Psoas muscle (tissue), 8 donors: ENCODE measurements around the gene PTPN18. TPM values are rescaled to one million over a fixed set of nuclear protein-coding genes. Genes with fewer than 3 reads are reported as not detected.
A peak's percentile ranks its signal among the peaks of the same experiment; 100 is the strongest.

Experiments used
- ATAC-seq, 4 donors: fragments of 200-7000 bp; cut with Tn5 transposase; one replicate each; pipeline ENCODE4 v1.9.1; 2020; ENCODE audit warnings: moderate library complexity in 3 of 4, mild to moderate bottlenecking in 2 of 4
- DNase-seq, 2 donors: peaks; one replicate each; pipeline ENCODE4 v3.0.0-alpha.2; 2020
- H3K27ac ChIP-seq: fragments of 200-600 bp; one replicate; pipeline ENCODE4 v1.8.0; 2022
- H3K27me3 ChIP-seq, 3 donors: fragments of 200-600 bp in 1 of 3; one replicate each; pipeline versions ENCODE4 v1.6.1 to v1.8.0; 2013 to 2022; ENCODE audit warnings: low read length in 2 of 3, mild to moderate bottlenecking in 2 of 3, moderate library complexity in 1 of 3; ENCODE audit not compliant: insufficient read depth in 3 of 3
- H3K36me3 ChIP-seq, 2 donors: fragments of 200-600 bp in 1 of 2; one replicate each; pipeline versions ENCODE4 v1.6.1 to v1.8.0; 2013 to 2022; ENCODE audit warnings: low read depth in 1 of 2, mild to moderate bottlenecking in 1 of 2, moderate library complexity in 1 of 2; ENCODE audit not compliant: insufficient read depth in 1 of 2
- H3K4me1 ChIP-seq: fragments of 200-600 bp; one replicate; pipeline ENCODE4 v1.8.0; 2022
- H3K4me3 ChIP-seq: fragments of 200-600 bp; one replicate; pipeline ENCODE4 v1.8.0; 2022; ENCODE audit warnings: mild to moderate bottlenecking
- H3K9me3 ChIP-seq: fragments of 200-600 bp; one replicate; pipeline ENCODE4 v1.8.0; 2022
- CTCF ChIP-seq: fragments of 200-600 bp; IDR thresholded peaks from one replicate; pipeline ENCODE4 v1.8.0; 2022; ENCODE audit warnings: antibody characterized with exemption
- WGBS, 3 donors: extraction: QIAGEN DNeasy Blood & Tissue Kit; methylation state at CpG; one replicate each; pipeline versions ENCODE4 v1.1.6 to v1.1.7; 2013; 5-methylcytosine and 5-hydroxymethylcytosine counted together
- intact Hi-C, 2 donors: fragments of 100-400 bp; cut with DNase I; formaldehyde crosslinking; loops; one replicate each; pipeline versions ENCODE4 v1.11.0 to v1.14.2; 2022
- long read RNA-seq, 2 donors: library from polyadenylated mRNA; unstranded; transcript quantifications; one replicate each; pipeline ENCODE4 v2.0.0, GENCODE V29; 2021
- polyA plus RNA-seq, 3 donors: library from polyadenylated mRNA; stranded (reverse); fragments of 200-250 nt; gene quantifications; one replicate each; pipeline ENCODE4 v1.2.3, GENCODE V29; 2013
- total RNA-seq, 4 donors: library from RNA; stranded (reverse); fragmentation: NEBNext Ultra II Directional in 2 of 4; extraction: Animal tissue kit (Norgen Biotek cat#: 25700) in 2 of 4; gene quantifications; one replicate each; pipeline versions ENCODE4 v1.2.1 to v1.2.4, GENCODE V29; 2021 to 2023
- donor health status: healthy with polysubstance abuse.
- donor health status: DM: no; HTN: no; CAD: no; lungs with moderate emphysema.
- donor health status: Bipolar disorder and iron deficiency.
- donor health status: healthy.
- donor health status: DM: yes; HTN: yes; CAD: no.
- donor health status: DM: no; HTN: no; CAD: no.
- donor health status: DM: no; HTN: no; CAD: no.
- donor health status: DM: yes; HTN: yes; CAD: no.

PTPN18 gene
- total RNA-seq, result 10 to 100 TPM in 1 of 4 donors, 1 to 10 TPM in 3; 6.4 to 10.5 (median 8.6) TPM
- 1 to 10 TPM; 6.0 to 8.7 (median 8.6) TPM for polyA plus RNA-seq
- long read RNA-seq, donor 1, result 0 reads
- long read RNA-seq, donor 2, partial matches to known transcripts, result 0 of 11 reads
- long read RNA-seq, donor 2, other reads (novel, unspliced or antisense), result 5 of 11 reads

GRCh38 chr2:130355578-130356431 lies at the start of gene PTPN18:
Gene PTPN18, plus strand, starts transcription at chr2:130356056. Its CDS starts 52 bp downstream, at chr2:130356108.
- intact Hi-C loops, result no loop called here

GRCh38 chr2:130307850-130308249 lies 48.0 kb upstream of the PTPN18 start:
- intact Hi-C loops, result no loop called here
- H3K4me1 ChIP-seq, result no peaks in the 10 kb centered on the region
- no peak for TF ChIP-seq CTCF

More at GRCh38 chr2:130355578-130356431, at the start of gene PTPN18:
- TF ChIP-seq CTCF, result peak; percentile 60
- Histone ChIP-seq H3K4me3 (peak within 1 kb of the TSS; percentile 86), H3K27me3 (no peaks in the 10 kb centered on the region), H3K27ac (peak within 1 kb of the TSS; percentile 84), H3K36me3 (no peaks in the 10 kb centered on the region), H3K4me1 (peaks cover 11% of the 10 kb centered on the region), H3K9me3 (no peaks in the 10 kb centered on the region)
- peak; percentile 94 to 96 for DNase-seq
- 0% methylated on average over 43 to 107 of the region's 107 CpGs for WGBS, 3 donors
- peak; percentile 97 to 98 (median 98) for ATAC-seq

GRCh38 chr2:130310881-130311280 lies 45.0 kb upstream of the PTPN18 start:
- Histone ChIP-seq H3K27ac (no peak overlapping the region), H3K36me3 (no peaks in the 10 kb centered on the region), H3K4me1 (no peaks in the 10 kb centered on the region), H3K4me3 (no peak overlapping the region), H3K27me3 (no peaks in the 10 kb centered on the region), H3K9me3 (no peaks in the 10 kb centered on the region)
- ATAC-seq, result no peak
- TF ChIP-seq CTCF, result no peak
- no peak for DNase-seq
- intact Hi-C loops, result no loop called here

More at GRCh38 chr2:130307850-130308249, 48.0 kb upstream of the PTPN18 start:
- WGBS, 3 donors, result 84 to 88% (median 84%) methylated on average over 4 of the region's 4 CpGs
- Histone ChIP-seq H3K27ac (no peak overlapping the region), H3K4me3 (no peak overlapping the region), H3K27me3 (no peaks in the 10 kb centered on the region), H3K9me3 (no peaks in the 10 kb centered on the region), H3K36me3 (no peaks in the 10 kb centered on the region)
- ATAC-seq, result no peak
- DNase-seq, result peak in 1 of 2 donors; percentile 12

GRCh38 chr2:130313812-130314334 lies 42.0 kb upstream of the PTPN18 start:
- no peaks in the 10 kb centered on the region for H3K27me3 ChIP-seq
- H3K4me3 ChIP-seq, result no peak overlapping the region
- ATAC-seq, result no peak
- TF ChIP-seq CTCF, result no peak
- WGBS, 3 donors, result 79 to 80% (median 79%) methylated on average over 12 of the region's 12 CpGs
- H3K27ac ChIP-seq, result no peak overlapping the region
- no peaks in the 10 kb centered on the region for H3K9me3 ChIP-seq
- no peaks in the 10 kb centered on the region for H3K4me1 ChIP-seq
- H3K36me3 ChIP-seq, result no peaks in the 10 kb centered on the region
- intact Hi-C loops, result no loop called here
- DNase-seq, result no peak
